ENCODE data around the gene VTI1A. TPM values are rescaled to one million over a fixed set of nuclear protein-coding genes. Genes with fewer than 3 reads are reported as not detected.
A peak's percentile ranks its signal among the peaks of the same experiment; 100 is the strongest.

VTI1A gene
- total and polyA plus RNA-seq, 2 of the 13 experiments (the other 11 are each of a cell fraction or from before 2014, with no cell fraction given): 11.7 to 32.7 TPM

DNA sequence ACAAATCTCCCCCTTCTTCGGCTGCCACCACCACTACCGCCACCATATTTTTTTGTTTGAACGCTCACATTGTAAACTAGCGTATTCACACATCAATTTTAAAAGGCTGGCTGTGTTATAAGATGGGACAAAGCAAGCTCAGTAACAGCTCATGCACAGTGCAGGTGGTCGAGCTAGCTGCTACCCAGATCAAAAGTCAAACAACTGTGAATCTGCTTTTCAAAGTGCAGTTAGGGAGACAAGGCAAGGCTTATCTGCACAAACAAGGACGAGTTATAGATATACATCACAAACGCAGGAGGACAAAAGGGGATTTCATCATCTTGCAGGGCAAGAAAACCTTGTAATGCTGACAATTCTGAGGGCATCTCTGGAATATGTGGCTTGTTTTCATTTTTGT, 231.6 kb downstream of the VTI1A start (continued):
- no peak for TF ChIP-seq ARNTL (CRISPR knock-in tag; IDR thresholded peaks at IDR 0.05)
- no peak for TF ChIP-seq ETV6 (CRISPR knock-in tag; conservative IDR thresholded peaks at IDR 0.05)
- no peak for TF ChIP-seq MTF1 (CRISPR knock-in tag; IDR thresholded peaks at IDR 0.05)
- no peak for TF ChIP-seq DR1 (CRISPR knock-in tag; IDR thresholded peaks at IDR 0.05)
- TF ChIP-seq AKAP8 (CRISPR knock-in tag; IDR thresholded peaks at IDR 0.05): no peak
- TF ChIP-seq SKI (IDR thresholded peaks at IDR 0.05; ENCODE audit: partially characterized antibody): no peak
- TF ChIP-seq MXD4 (CRISPR knock-in tag; IDR thresholded peaks at IDR 0.05): no peak
- TF ChIP-seq, protein P1, sequence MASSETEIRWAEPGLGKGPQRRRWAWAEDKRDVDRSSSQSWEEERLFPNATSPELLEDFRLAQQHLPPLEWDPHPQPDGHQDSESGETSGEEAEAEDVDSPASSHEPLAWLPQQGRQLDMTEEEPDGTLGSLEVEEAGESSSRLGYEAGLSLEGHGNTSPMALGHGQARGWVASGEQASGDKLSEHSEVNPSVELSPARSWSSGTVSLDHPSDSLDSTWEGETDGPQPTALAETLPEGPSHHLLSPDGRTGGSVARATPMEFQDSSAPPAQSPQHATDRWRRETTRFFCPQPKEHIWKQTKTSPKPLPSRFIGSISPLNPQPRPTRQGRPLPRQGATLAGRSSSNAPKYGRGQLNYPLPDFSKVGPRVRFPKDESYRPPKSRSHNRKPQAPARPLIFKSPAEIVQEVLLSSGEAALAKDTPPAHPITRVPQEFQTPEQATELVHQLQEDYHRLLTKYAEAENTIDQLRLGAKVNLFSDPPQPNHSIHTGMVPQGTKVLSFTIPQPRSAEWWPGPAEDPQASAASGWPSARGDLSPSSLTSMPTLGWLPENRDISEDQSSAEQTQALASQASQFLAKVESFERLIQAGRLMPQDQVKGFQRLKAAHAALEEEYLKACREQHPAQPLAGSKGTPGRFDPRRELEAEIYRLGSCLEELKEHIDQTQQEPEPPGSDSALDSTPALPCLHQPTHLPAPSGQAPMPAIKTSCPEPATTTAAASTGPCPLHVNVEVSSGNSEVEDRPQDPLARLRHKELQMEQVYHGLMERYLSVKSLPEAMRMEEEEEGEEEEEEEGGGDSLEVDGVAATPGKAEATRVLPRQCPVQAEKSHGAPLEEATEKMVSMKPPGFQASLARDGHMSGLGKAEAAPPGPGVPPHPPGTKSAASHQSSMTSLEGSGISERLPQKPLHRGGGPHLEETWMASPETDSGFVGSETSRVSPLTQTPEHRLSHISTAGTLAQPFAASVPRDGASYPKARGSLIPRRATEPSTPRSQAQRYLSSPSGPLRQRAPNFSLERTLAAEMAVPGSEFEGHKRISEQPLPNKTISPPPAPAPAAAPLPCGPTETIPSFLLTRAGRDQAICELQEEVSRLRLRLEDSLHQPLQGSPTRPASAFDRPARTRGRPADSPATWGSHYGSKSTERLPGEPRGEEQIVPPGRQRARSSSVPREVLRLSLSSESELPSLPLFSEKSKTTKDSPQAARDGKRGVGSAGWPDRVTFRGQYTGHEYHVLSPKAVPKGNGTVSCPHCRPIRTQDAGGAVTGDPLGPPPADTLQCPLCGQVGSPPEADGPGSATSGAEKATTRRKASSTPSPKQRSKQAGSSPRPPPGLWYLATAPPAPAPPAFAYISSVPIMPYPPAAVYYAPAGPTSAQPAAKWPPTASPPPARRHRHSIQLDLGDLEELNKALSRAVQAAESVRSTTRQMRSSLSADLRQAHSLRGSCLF (CRISPR knock-in tag; IDR thresholded peaks at IDR 0.05; ENCODE audit: borderline replicate concordance): no peak
- TF ChIP-seq, protein P2, sequence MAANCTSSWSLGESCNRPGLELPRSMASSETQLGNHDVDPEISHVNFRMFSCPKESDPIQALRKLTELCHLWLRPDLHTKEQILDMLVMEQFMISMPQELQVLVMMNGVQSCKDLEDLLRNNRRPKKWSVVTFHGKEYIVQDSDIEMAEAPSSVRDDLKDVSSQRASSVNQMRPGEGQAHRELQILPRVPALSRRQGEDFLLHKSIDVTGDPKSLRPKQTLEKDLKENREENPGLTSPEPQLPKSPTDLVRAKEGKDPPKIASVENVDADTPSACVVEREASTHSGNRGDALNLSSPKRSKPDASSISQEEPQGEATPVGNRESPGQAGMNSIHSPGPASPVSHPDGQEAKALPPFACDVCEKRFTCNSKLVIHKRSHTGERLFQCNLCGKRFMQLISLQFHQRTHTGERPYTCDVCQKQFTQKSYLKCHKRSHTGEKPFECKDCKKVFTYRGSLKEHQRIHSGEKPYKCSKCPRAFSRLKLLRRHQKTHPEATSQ (CRISPR knock-in tag; IDR thresholded peaks at IDR 0.05; ENCODE audit: borderline replicate concordance): 0 out of 2 replicates have a peak, but pooled peaks have one; percentile 39
- no peak for TF ChIP-seq ZNF746 (CRISPR knock-in tag; IDR thresholded peaks at IDR 0.05)
- TF ChIP-seq PAWR (CRISPR knock-in tag; IDR thresholded peaks at IDR 0.05; ENCODE audit: borderline replicate concordance): no peak
- no peak for TF ChIP-seq ZNF224 (CRISPR knock-in tag; IDR thresholded peaks at IDR 0.05)
- no peak for TF ChIP-seq ZNF446 (CRISPR knock-in tag; IDR thresholded peaks at IDR 0.05)
- TF ChIP-seq POGZ (CRISPR knock-in tag; IDR thresholded peaks at IDR 0.05): peak; percentile 87
- TF ChIP-seq, protein P3, sequence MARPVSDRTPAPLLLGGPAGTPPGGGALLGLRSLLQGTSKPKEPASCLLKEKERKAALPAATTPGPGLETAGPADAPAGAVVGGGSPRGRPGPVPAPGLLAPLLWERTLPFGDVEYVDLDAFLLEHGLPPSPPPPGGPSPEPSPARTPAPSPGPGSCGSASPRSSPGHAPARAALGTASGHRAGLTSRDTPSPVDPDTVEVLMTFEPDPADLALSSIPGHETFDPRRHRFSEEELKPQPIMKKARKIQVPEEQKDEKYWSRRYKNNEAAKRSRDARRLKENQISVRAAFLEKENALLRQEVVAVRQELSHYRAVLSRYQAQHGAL (CRISPR knock-in tag; IDR thresholded peaks at IDR 0.05; ENCODE audit: not compliant biosample characterization): no peak
- TF ChIP-seq, protein P4, sequence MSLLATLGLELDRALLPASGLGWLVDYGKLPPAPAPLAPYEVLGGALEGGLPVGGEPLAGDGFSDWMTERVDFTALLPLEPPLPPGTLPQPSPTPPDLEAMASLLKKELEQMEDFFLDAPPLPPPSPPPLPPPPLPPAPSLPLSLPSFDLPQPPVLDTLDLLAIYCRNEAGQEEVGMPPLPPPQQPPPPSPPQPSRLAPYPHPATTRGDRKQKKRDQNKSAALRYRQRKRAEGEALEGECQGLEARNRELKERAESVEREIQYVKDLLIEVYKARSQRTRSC (CRISPR knock-in tag; IDR thresholded peaks at IDR 0.05; ENCODE audit: low read depth): no peak
- no peak for TF ChIP-seq CAMTA2 (CRISPR knock-in tag; IDR thresholded peaks at IDR 0.05; ENCODE audit: borderline replicate concordance)
- no peak for TF ChIP-seq ZSCAN30 (CRISPR knock-in tag; IDR thresholded peaks at IDR 0.05)
- no peak for TF ChIP-seq LCORL (IDR thresholded peaks at IDR 0.05)
- TF ChIP-seq LCORL (CRISPR knock-in tag; IDR thresholded peaks at IDR 0.05): no peak
- TF ChIP-seq SIX4 (CRISPR knock-in tag; IDR thresholded peaks at IDR 0.05): 0 out of 2 replicates have a peak, but pooled peaks have one; percentile 28
- peak; percentile 76 for TF ChIP-seq BCL6 (CRISPR knock-in tag; IDR thresholded peaks at IDR 0.05)
- no peak for TF ChIP-seq ZFP90 (CRISPR knock-in tag; IDR thresholded peaks at IDR 0.05; ENCODE audit: borderline replicate concordance)
- TF ChIP-seq SOX6 (IDR thresholded peaks at IDR 0.05): no peak
- peak; percentile 99 for TF ChIP-seq SOX6 (CRISPR knock-in tag; IDR thresholded peaks at IDR 0.05)
- TF ChIP-seq JARID2 (CRISPR knock-in tag; IDR thresholded peaks at IDR 0.05; ENCODE audit: insufficient replicate concordance): no peak

Measured in HepG2 (cell line).